ENCODE data around the gene FRAS1.

- no peak for TF ChIP-seq CTCF (IDR thresholded peaks at IDR 0.05)
- no peak for TF ChIP-seq POLR2AphosphoS5 (IDR thresholded peaks at IDR 0.05)
- TF ChIP-seq POLR2A (IDR thresholded peaks at IDR 0.05) = no peak
Observed at GRCh38 chr4:78222575-78223186, 165.6 kb downstream of the FRAS1 start.

All from breast epithelium (tissue), 3 donors.